ENCODE measurements around the gene DSE. TPM values are rescaled to one million over a fixed set of nuclear protein-coding genes. Genes with fewer than 3 reads are reported as not detected.
"Not testable (repeated sequence)": the region's sequence is repeated elsewhere in the genome, so short reads cannot be mapped to it uniquely, and the experiment has no call there.

Gene DSE
- total RNA-seq, 2 donors from 2014 or later: 5.0 to 9.3 TPM

DNA sequence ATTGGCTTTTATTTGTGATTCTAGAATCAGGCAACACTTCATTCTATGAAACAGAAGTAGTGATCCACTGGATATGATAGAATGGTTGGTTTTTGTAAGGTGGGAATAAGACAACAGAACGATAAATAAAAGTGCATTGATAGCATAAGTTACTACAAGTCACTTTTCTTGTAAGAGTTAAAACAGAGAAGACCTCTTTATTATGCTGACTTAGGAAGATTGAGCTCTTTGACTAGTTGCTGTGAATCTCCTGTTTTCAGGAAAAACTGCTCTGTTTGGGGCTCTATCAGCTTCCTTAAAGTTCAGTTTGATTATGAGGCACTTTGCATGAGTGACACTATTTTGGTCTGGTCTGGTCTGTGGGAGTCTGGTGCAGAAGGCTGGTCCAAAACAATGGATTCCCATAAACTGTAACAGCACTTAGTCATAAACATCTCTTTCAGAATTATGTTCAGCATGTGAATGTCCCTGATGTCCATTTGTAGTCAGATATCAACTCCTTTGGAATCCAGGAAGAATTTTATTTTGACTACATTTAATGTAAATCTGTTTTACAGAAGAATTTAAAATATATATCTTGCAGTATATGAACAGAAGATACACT is 35.0 kb upstream of the DSE start:
- intact Hi-C loops (cut with DNase I): no loop called here
- H3K36me3 ChIP-seq: no peaks in the 10 kb centered on the region
- H3K4me3 ChIP-seq: no peak overlapping the region
- H3K4me1 ChIP-seq: no peaks in the 10 kb centered on the region
- no peak for DNase-seq
- TF ChIP-seq, protein P1, sequence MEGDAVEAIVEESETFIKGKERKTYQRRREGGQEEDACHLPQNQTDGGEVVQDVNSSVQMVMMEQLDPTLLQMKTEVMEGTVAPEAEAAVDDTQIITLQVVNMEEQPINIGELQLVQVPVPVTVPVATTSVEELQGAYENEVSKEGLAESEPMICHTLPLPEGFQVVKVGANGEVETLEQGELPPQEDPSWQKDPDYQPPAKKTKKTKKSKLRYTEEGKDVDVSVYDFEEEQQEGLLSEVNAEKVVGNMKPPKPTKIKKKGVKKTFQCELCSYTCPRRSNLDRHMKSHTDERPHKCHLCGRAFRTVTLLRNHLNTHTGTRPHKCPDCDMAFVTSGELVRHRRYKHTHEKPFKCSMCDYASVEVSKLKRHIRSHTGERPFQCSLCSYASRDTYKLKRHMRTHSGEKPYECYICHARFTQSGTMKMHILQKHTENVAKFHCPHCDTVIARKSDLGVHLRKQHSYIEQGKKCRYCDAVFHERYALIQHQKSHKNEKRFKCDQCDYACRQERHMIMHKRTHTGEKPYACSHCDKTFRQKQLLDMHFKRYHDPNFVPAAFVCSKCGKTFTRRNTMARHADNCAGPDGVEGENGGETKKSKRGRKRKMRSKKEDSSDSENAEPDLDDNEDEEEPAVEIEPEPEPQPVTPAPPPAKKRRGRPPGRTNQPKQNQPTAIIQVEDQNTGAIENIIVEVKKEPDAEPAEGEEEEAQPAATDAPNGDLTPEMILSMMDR (IDR thresholded peaks at IDR 0.05): no peak
- H3K9ac ChIP-seq (ENCODE audit: low read depth in 2 of 2, low read length in 2 of 2): no peak overlapping the region
- H3K27ac ChIP-seq: no peak overlapping the region
- no peaks in the 10 kb centered on the region for H3K9me3 ChIP-seq
- no peaks in the 10 kb centered on the region for H3K27me3 ChIP-seq

DNA sequence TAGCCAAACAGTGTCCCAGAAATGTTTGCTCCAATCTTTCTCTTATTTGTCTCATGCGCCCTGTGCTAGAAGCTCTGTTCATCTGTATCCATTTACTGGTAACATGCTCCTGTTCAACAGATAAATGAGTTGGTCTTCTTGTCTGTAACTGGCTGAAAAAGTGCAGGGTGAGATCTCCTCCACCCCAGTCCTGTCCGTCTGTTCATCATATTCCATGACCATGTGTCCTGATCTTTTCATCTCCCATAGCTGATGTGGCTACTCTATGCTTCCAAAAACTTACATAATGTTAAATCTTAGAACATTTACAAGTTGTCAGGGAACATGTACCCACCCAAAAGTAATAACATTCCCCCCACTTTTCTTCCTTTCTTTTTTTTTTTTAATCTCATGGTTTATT is 31.8 kb upstream of the DSE start:
- DNase-seq: no peak
- TF ChIP-seq, protein P1 (IDR thresholded peaks at IDR 0.05): no peak
- Histone ChIP-seq H3K4me3 (no peak overlapping the region), H3K9ac (ENCODE audit: low read depth in 2 of 2, low read length in 2 of 2) (no peak overlapping the region), H3K36me3 (no peaks in the 10 kb centered on the region), H3K4me1 (no peaks in the 10 kb centered on the region), H3K9me3 (no peaks in the 10 kb centered on the region), H3K27me3 (no peaks in the 10 kb centered on the region), H3K27ac (no peak overlapping the region)
- intact Hi-C loops (cut with DNase I): no loop called here

DNA sequence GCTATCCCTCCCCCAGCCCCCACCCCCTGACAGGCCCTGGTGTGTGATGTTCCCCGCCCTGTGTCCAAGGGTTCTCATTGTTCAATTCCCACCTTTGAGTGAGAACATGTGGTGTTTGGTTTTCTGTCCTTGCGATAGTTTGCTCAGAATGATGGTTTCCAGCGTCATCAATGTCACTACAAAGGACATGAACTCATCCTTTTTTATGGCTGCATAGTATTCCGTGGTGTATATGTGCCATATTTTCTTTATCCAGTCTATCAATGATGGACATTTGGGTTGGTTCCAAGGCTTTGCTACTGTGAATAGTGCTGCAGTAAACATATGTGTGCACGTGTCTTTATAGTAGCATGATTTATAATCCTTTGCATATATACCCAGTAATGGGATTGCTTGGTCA is 30.1 kb upstream of the DSE start:
- intact Hi-C loops (cut with DNase I); H3K9me3 ChIP-seq; H3K4me3 ChIP-seq; DNase-seq; H3K36me3 ChIP-seq; H3K4me1 ChIP-seq; H3K9ac ChIP-seq (ENCODE audit: low read depth in 2 of 2, low read length in 2 of 2); H3K27ac ChIP-seq; H3K27me3 ChIP-seq: not testable (repeated sequence)

DNA sequence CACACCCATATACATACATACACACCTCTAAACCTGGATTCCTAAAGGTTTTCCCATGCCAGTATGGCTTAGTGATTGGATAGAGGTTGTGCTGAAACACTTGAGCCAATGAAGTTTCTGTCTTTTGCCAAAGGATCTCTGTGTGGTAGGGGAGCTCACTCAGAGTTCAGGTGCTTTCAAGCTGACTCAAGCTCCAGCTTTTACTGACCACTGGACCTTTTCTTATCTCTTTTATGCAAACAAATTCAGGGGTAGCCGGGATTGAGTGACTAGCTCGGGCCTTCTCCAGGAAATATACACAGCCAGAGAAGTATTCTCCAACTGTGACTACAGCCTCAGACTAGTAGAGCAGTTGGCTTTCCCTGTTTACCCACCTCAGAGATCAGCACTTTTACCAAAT is 21.5 kb upstream of the DSE start:
- Histone ChIP-seq H3K4me3 (no peak overlapping the region), H3K9ac (ENCODE audit: low read depth in 2 of 2, low read length in 2 of 2) (no peak overlapping the region), H3K36me3 (no peaks in the 10 kb centered on the region), H3K4me1 (no peaks in the 10 kb centered on the region), H3K27me3 (no peaks in the 10 kb centered on the region), H3K9me3 (no peaks in the 10 kb centered on the region), H3K27ac (no peak overlapping the region)
- intact Hi-C loops (cut with DNase I): no loop called here
- DNase-seq: no peak
- TF ChIP-seq, protein P1 (IDR thresholded peaks at IDR 0.05): no peak

DNA sequence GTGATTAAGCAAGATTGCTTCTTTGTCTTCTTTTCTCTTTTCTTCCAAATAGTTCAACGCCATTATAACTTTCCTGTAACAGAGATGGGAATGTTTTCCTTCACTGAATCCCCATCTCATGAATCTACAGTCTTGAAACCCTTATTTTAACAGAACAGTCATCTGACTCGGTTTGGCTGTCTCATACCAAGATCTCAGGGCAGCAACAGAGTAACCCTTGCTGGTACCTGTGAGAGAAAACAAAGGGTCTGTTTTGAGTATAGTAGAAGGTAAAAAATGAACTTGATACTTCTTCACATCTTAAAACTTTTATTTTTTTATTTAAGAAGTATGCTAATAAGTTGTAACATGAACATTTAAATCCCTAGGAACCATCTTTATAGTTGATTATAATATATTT is 19.6 kb upstream of the DSE start:
- Histone ChIP-seq H3K36me3 (no peaks in the 10 kb centered on the region), H3K9ac (ENCODE audit: low read depth in 2 of 2, low read length in 2 of 2) (no peak overlapping the region), H3K4me3 (no peak overlapping the region), H3K27ac (no peak overlapping the region), H3K27me3 (no peaks in the 10 kb centered on the region), H3K9me3 (no peaks in the 10 kb centered on the region), H3K4me1 (no peaks in the 10 kb centered on the region)
- intact Hi-C loops (cut with DNase I): no loop called here
- TF ChIP-seq, protein P1 (IDR thresholded peaks at IDR 0.05): no peak
- DNase-seq: no peak

DNA sequence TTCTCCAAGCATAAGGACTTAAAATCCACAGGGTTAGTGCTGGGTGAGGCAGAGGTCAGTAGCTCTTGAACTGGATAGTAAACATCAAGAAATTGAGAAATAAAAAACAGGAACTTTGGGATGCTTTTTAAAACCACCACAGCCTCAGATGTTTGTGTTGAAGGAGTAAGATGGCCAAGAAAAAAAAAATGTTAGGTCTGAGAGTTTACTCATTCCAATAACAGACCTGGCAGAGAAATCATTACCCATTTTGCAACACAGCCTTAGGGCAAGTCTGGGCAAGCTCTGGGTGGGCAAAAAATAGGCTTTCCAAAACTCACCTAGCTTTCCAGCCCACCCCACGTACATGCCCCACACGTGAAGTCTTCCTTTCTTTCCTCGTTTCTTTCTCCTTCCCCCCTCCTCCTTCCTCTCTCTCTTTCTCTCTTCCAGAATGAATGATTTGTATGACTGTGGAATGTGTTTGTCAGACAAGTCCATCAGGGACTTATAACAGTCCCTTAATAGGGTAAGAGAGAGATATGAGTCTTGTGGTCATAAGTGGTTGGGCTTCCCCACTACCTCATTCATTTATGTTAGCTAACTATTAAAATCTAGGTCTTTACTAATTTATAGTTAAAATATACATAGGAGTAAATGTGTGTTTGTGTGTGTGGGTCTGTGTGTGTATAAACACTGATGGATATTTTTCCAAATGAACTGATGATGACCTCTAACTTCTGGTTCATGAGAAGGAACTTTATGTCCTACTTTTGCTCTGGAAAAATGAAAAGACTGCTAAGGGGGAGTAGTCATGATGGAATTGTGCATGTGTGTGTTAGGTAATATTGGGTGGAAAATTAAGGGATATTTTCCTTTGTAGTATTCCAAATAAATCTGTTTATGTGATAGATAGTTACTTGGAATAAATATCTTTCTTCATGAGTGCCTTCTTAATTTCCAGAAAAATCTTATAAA is 18.0 kb upstream of the DSE start:
- Histone ChIP-seq H3K4me3 (no peak overlapping the region), H3K27ac (no peak overlapping the region), H3K4me1 (no peaks in the 10 kb centered on the region), H3K36me3 (no peaks in the 10 kb centered on the region), H3K27me3 (no peaks in the 10 kb centered on the region), H3K9me3 (no peaks in the 10 kb centered on the region), H3K9ac (ENCODE audit: low read depth in 2 of 2, low read length in 2 of 2) (no peak overlapping the region)
- DNase-seq: no peak
- TF ChIP-seq, protein P1 (IDR thresholded peaks at IDR 0.05): no peak
- intact Hi-C loops (cut with DNase I): no loop called here
